Brain microvascular endothelial cell (primary cell): ENCODE measurements around the gene TSC2.

Experiments
- DNase-seq: peaks from one replicate; pipeline ENCODE4 v3.0.0-alpha.2; 2020
- H3K27ac ChIP-seq: fragments of 250-450 bp; sonication (Bioruptor Pico); 2 replicates; pipeline ENCODE4 v1.5.1; 2020; ENCODE audit warnings: mild to moderate bottlenecking, moderate library complexity
- H3K27me3 ChIP-seq: fragments of 250-450 bp; sonication (Bioruptor Pico); replicated peaks from 2 replicates; pipeline ENCODE4 v1.5.1; 2020; ENCODE audit warnings: mild to moderate bottlenecking
- H3K36me3 ChIP-seq: fragments of 250-450 bp; sonication (Bioruptor Pico); replicated peaks from 2 replicates; pipeline ENCODE4 v1.5.1; 2020; ENCODE audit warnings: mild to moderate bottlenecking
- H3K4me3 ChIP-seq: 2 replicates; pipeline ENCODE4 v1.5.1; 2011; ENCODE audit warnings: low read depth, mild to moderate bottlenecking, control low read depth, low read length, moderate library complexity
- in situ Hi-C: cut with HindIII; loops from 2 replicates; pipeline ENCODE4 v1.10.0; 2017; ENCODE audit warnings: low sequenced_read_pairs, low pct_ligation_motif_present
- TF ChIP-seq, protein P1 (sequence below): IDR thresholded peaks from 2 replicates; pipeline ENCODE4 v1.5.1; 2011; ENCODE audit warnings: low read depth, mild to moderate bottlenecking, moderate library complexity, low read length, control low read depth, inconsistent platforms; ENCODE audit errors: missing control alignments

TSC2 gene

DNA sequence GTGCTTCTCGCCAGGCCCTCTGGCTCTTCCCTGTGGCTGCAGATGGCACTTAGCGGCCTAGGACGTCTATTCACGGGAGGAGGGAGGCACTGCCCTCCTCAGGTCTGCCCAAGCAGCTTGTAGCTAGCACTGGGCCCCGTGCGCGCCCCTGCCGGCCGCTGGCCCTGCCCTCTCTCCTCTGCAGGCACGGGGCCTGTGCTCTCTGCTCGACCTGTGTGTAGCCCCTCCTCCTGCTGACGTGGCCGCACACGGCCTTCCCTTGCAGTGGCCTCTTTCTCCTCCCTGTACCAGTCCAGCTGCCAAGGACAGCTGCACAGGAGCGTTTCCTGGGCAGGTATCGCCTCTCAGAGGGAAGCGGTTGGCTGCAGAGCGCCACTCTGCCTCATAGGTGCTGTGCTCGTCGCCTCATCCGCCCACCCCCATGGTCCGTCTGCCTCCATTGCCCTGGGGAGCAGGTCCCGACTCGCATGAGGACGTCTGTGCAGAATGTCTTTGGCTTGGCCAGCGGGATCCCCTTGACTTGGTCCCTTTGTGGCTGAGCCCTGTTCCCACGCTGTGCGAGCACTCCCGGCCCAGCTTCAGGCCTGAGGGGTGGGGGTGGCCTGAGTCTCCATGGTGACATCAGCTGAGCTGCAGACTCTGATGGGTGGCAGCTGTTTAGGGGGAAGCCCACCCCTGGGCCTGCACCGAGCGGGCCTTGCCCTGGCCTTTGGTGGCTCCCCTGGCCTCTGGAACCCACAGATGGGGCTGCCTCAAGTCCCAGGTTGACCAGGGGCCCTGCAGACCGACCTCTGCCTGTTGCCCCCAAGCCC, 34.6 kb downstream of the TSC2 start:
- in situ Hi-C loops = no loop called here
- Histone ChIP-seq H3K4me3 (no peak overlapping the region), H3K36me3 (peaks cover 58% of the 10 kb centered on the region)

DNA sequence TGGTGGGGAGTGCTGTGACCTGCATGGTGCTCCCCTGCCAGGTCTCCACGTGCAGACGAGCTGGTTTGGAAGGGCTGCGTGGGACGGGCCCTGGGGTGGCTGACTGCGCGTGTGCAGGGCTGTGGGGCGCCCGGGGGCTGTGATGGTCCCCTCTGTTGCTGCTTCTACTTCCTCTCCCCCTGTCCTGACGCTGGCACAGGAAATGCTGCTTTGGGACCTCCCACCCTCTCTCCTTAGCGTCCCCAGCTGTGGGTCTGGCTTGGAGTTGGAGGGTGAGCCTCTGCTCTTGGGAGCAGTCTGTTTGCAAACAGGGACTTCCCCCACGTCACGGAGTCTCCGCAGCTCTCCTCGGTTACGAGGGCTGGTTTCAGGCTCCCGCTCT, 35.2 kb downstream of the TSC2 start:
- Histone ChIP-seq H3K36me3 (peaks cover 59% of the 10 kb centered on the region), H3K27ac (no peak overlapping the region), H3K27me3 (no peaks in the 10 kb centered on the region), H3K4me3 (no peak overlapping the region)
- in situ Hi-C loops = no loop called here
- DNase-seq = no peak
- TF ChIP-seq, protein P1, sequence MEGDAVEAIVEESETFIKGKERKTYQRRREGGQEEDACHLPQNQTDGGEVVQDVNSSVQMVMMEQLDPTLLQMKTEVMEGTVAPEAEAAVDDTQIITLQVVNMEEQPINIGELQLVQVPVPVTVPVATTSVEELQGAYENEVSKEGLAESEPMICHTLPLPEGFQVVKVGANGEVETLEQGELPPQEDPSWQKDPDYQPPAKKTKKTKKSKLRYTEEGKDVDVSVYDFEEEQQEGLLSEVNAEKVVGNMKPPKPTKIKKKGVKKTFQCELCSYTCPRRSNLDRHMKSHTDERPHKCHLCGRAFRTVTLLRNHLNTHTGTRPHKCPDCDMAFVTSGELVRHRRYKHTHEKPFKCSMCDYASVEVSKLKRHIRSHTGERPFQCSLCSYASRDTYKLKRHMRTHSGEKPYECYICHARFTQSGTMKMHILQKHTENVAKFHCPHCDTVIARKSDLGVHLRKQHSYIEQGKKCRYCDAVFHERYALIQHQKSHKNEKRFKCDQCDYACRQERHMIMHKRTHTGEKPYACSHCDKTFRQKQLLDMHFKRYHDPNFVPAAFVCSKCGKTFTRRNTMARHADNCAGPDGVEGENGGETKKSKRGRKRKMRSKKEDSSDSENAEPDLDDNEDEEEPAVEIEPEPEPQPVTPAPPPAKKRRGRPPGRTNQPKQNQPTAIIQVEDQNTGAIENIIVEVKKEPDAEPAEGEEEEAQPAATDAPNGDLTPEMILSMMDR = no peak

More for the DNA sequence above, 34.6 kb downstream of the TSC2 start:
- no peaks in the 10 kb centered on the region for H3K27me3 ChIP-seq
- TF ChIP-seq, protein P1 = no peak
- no peak for DNase-seq
- no peak overlapping the region for H3K27ac ChIP-seq

- in situ Hi-C loops = no loop called here
- TF ChIP-seq, protein P1 = no peak
- Histone ChIP-seq H3K36me3 (peaks cover 64% of the 10 kb centered on the region), H3K4me3 (no peak overlapping the region), H3K27ac (no peak overlapping the region), H3K27me3 (no peaks in the 10 kb centered on the region)
- no peak for DNase-seq
Observed at GRCh38 chr16:2083409-2083808, 35.6 kb downstream of the TSC2 start.

GRCh38 chr16:2083876-2084780, 36.3 kb downstream of the TSC2 start:
- DNase-seq = no peak
- Histone ChIP-seq H3K36me3 (peaks cover 65% of the 10 kb centered on the region), H3K27me3 (no peaks in the 10 kb centered on the region), H3K27ac (no peak overlapping the region), H3K4me3 (no peak overlapping the region)
- TF ChIP-seq, protein P1 = no peak
- in situ Hi-C loops = no loop called here

GRCh38 chr16:2084895-2085625, 37.3 kb downstream of the TSC2 start:
- Histone ChIP-seq H3K27me3 (no peaks in the 10 kb centered on the region), H3K4me3 (no peak overlapping the region), H3K36me3 (peaks cover 67% of the 10 kb centered on the region), H3K27ac (no peak overlapping the region)
- TF ChIP-seq, protein P1 = no peak
- in situ Hi-C loops = no loop called here
- no peak for DNase-seq
